ENCODE results near the gene DHH.
A peak's percentile ranks its signal among the peaks of the same experiment; 100 is the strongest.

The DHH gene

DNA sequence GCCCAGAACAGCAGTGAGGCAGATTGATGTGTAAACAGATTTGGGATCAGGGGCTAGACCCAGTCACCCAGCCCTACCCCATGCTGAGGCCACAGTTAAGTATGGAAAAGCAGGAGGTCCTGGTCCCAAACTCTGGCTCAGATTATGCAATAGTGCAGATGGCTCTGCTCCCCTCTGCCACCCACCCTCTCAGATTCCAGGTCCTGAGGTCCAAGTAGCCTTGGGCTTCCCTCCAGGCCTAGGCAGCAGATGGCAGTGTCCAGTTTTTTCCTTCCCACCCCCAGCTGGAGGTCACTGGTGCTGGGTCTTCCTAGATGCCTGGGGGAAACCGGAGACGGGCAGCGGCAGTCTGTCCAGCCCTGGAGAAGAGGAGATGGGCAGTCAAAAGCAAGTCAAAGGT, 2.8 kb upstream of the DHH start:
- no peak for DNase-seq (ENCODE audit: low spot score)
- TF ChIP-seq, protein P1, sequence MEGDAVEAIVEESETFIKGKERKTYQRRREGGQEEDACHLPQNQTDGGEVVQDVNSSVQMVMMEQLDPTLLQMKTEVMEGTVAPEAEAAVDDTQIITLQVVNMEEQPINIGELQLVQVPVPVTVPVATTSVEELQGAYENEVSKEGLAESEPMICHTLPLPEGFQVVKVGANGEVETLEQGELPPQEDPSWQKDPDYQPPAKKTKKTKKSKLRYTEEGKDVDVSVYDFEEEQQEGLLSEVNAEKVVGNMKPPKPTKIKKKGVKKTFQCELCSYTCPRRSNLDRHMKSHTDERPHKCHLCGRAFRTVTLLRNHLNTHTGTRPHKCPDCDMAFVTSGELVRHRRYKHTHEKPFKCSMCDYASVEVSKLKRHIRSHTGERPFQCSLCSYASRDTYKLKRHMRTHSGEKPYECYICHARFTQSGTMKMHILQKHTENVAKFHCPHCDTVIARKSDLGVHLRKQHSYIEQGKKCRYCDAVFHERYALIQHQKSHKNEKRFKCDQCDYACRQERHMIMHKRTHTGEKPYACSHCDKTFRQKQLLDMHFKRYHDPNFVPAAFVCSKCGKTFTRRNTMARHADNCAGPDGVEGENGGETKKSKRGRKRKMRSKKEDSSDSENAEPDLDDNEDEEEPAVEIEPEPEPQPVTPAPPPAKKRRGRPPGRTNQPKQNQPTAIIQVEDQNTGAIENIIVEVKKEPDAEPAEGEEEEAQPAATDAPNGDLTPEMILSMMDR (IDR thresholded peaks at IDR 0.05; ENCODE audit: borderline replicate concordance, control extremely low read depth, extremely low read depth, insufficient read depth, missing control alignments) = no peak
- in situ Hi-C loops (cut with MboI; ENCODE audit: low sequenced_read_pairs, unreplicated experiment) = no loop called here

DNA sequence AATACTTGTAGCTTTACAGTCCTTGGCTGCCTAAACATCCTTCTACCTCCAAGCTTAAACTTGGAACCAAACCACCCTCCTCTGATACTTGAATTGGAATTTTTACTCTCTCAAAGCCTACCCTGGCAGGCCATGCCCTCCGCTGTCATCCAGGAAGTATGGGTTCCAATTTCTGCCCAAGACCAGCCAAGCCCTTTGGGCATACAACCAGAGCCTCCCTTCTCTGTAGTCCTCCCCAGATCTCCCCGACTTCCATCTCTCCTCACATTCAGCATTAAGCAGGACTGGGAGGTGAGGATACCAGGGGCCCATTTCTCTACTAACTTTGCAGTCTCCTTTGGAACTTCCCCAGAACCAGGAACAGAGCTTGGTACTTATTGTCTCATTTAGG, 369 bp upstream of the DHH start:
- TF ChIP-seq, protein P1 (IDR thresholded peaks at IDR 0.05; ENCODE audit: borderline replicate concordance, control extremely low read depth, extremely low read depth, insufficient read depth, missing control alignments) = no peak
- in situ Hi-C loops (cut with MboI; ENCODE audit: low sequenced_read_pairs, unreplicated experiment) = no loop called here
- DNase-seq (ENCODE audit: low spot score) = no peak

DNA sequence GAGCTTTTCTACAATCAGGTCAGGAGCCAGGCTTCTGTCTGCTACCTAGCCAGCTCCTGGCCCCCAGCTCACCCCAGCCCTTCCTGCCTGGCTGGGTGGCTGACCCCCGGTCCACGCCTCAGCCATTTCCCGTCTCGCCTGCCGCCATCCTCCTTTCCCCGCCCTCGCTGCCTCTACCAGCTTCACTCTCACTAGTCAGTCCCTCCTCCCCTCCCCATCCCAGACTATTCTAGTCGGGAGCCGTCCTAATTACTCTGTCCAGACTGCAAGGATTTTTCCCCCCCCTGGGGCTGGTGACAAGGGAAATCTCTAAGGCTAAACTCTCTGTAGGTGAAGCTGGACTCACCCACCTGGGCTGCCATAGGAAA, 825 bp downstream of the DHH start:
- no peak for DNase-seq (ENCODE audit: low spot score)
- in situ Hi-C loops (cut with MboI; ENCODE audit: low sequenced_read_pairs, unreplicated experiment) = no loop called here

DNA sequence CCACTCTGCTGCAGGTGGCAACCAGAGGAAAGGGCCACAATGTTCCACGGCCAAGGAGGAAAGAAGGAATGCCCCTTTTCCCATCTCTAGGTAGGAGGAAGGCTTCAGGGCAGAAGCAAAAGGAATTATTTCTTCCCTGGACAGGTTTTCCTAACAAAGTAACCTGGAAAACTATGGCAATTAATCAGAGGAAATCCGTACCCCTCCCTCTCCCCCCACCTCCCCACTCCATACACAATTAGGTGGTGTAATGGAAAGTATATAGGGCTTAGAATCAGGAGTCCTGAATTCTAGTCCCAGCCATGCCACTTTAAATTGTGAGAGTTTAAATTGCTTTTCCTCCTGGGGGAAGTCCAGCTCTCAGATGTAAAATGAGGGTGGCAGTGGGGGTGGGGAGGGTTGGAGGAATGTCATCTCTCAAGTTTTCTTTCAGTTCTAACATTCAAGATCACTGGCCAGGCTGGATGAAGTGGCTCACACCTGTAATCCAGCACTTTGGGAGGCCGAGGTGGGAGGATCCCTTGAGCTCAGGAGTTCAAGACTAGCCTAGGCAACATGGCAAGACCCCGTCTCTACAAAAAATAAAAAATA, 1.7 kb downstream of the DHH start:
- DNase-seq (ENCODE audit: low spot score) = peak; percentile 26

More for the DNA sequence above, 825 bp downstream of the DHH start:
- TF ChIP-seq, protein P1 (IDR thresholded peaks at IDR 0.05; ENCODE audit: borderline replicate concordance, control extremely low read depth, extremely low read depth, insufficient read depth, missing control alignments) = no peak

DNA sequence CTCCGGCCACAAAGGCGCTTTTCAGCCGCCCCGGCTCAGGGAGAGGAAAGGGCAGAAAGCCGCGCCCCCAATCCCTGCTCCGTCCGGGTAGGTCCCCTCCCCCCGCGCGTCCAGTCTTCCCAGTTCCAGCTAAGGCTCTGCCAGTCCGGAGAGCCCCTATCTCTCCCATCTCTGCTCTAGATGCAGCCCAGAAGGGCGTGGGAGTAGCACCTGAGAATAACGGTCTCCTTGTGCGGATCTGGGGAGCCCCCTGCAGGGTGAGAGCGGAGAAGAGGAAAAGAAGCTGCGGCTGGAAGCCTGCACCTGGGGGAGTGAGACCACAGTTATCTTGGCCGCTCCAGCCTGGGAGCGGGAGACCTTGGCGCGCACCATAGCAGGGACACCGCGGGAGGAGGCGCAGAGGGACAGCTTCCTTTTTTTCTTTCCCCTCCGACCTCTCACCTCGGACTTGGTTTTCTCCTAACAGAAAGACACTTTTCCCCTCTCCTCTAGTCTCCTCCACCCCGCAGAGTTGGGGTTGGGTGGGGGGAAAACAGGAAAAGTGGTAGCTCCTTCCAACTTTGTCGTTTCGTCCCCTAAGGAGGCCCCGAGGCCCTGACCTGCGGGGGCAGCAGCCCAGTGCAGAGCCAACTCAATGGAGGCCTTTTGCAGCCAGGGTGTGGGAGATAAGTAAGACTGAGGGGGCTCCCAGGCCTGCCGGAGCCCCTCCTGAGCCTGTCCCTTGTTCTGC, 2.4 kb downstream of the DHH start:
- TF ChIP-seq, protein P1 (IDR thresholded peaks at IDR 0.05; ENCODE audit: borderline replicate concordance, control extremely low read depth, extremely low read depth, insufficient read depth, missing control alignments) = peak; percentile 62
- DNase-seq (ENCODE audit: low spot score) = peak; percentile 86
- in situ Hi-C loops (cut with MboI; ENCODE audit: low sequenced_read_pairs, unreplicated experiment) = no loop called here

More for the DNA sequence above, 1.7 kb downstream of the DHH start:
- TF ChIP-seq, protein P1 (IDR thresholded peaks at IDR 0.05; ENCODE audit: borderline replicate concordance, control extremely low read depth, extremely low read depth, insufficient read depth, missing control alignments) = no peak
- in situ Hi-C loops (cut with MboI; ENCODE audit: low sequenced_read_pairs, unreplicated experiment) = no loop called here

DNA sequence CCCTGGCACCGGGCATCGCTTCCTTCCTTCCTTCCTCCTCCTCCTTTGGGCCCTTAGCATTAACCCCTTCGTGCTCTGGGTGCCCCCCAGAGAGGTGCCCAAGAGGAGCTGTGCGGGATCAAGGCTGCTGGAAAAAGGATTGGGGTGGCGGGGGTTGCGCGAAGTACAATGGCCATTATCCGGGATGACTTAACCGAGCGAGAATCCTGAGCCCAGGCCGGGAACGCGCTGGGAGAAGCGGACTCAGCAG, 2.8 kb downstream of the DHH start:
- in situ Hi-C loops (cut with MboI; ENCODE audit: low sequenced_read_pairs, unreplicated experiment) = no loop called here

More for the DNA sequence above, 2.8 kb downstream of the DHH start:
- TF ChIP-seq, protein P1 (IDR thresholded peaks at IDR 0.05; ENCODE audit: borderline replicate concordance, control extremely low read depth, extremely low read depth, insufficient read depth, missing control alignments) = no peak
- peak; percentile 32 for DNase-seq (ENCODE audit: low spot score)
